ENCODE measurements around the gene HHATL. TPM values are rescaled to one million over a fixed set of nuclear protein-coding genes. Genes with fewer than 3 reads are reported as not detected.
A peak's percentile ranks its signal among the peaks of the same experiment; 100 is the strongest.

Gene HHATL
- total and polyA plus RNA-seq, 9 donors, result 18.1 to 67.7 (median 45.9) TPM

GRCh38 chr3:42672515-42672914 is 30.1 kb downstream of the HHATL start:
- DNase-seq, result no peak
- no peaks in the 10 kb centered on the region for H3K27me3 ChIP-seq (ENCODE audit: control insufficient read depth, insufficient read depth, low read length)
- no peaks in the 10 kb centered on the region for H3K36me3 ChIP-seq (ENCODE audit: control insufficient read depth, insufficient read depth, low read length)
- WGBS (ENCODE audit: insufficient coverage), result 64% methylated on average over 1 of the region's 1 CpG
- peaks cover 14% of the 10 kb centered on the region for H3K4me1 ChIP-seq (ENCODE audit: control insufficient read depth, insufficient read depth, low read length)
- H3K4me3 ChIP-seq (ENCODE audit: low read length), result no peak overlapping the region
- H3K9me3 ChIP-seq (replicated peaks; ENCODE audit: control insufficient read depth, low read depth, low read length), result peaks cover 3% of the 10 kb centered on the region
- H3K27ac ChIP-seq (ENCODE audit: low read length), result no peak overlapping the region

DNA sequence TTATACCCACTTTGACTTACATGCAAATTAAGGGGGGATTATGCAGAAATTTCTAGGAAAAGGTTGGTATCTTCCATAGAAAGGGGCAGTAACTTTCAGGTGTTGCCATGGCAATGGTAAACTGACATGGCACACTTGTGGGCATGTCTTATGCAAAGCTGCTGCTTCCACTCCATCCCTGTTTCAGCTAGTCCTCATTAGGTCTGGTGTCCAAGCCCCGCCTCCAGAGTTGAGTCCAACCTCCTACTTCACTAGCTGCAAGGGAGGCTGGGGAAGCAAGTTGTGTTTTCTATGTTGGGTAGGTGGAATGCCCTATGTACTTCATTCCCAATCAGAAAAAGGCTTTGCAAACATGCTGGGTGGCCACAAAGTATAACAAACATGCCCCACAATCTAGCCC is 31.9 kb downstream of the HHATL start:
- H3K27me3 ChIP-seq (ENCODE audit: control insufficient read depth, insufficient read depth, low read length), result no peaks in the 10 kb centered on the region
- peaks cover 32% of the 10 kb centered on the region for H3K4me1 ChIP-seq (ENCODE audit: control insufficient read depth, insufficient read depth, low read length)
- no peak overlapping the region for H3K27ac ChIP-seq (ENCODE audit: low read length)
- no peak for DNase-seq
- WGBS (ENCODE audit: insufficient coverage), result no CpG with 5 or more reads among the region's 1 CpG
- no peak overlapping the region for H3K4me3 ChIP-seq (ENCODE audit: low read length)
- no peaks in the 10 kb centered on the region for H3K36me3 ChIP-seq (ENCODE audit: control insufficient read depth, insufficient read depth, low read length)
- no peaks in the 10 kb centered on the region for H3K9me3 ChIP-seq (replicated peaks; ENCODE audit: control insufficient read depth, low read depth, low read length)

DNA sequence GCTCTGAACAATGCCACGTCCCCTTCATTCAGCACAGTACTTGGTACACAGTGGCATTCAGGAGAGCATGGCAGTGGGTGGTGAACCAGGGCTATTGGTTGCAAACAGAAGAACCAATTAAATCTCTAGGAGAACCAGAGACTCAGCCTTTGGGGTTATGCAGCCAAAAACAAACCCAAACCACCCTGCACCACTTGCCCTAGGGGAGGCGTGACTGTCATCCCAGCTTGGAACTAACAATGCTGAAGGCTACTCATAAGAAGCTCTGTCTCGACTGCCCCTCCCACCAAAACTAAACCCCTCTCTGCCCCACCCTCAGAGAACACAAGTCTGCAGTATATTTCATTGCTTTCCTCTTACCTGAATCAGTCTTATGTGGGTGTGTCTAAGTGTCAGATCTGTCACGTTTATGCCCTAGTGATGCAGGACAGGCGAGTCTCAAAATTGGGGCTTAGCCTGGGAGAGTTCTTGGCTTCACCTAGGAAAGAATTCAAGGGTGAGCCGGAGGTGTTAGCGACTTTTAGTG is 32.5 kb downstream of the HHATL start:
- Histone ChIP-seq H3K4me3 (ENCODE audit: low read length) (no peak overlapping the region), H3K4me1 (ENCODE audit: control insufficient read depth, insufficient read depth, low read length) (peaks cover 37% of the 10 kb centered on the region), H3K27ac (ENCODE audit: low read length) (no peak overlapping the region), H3K27me3 (ENCODE audit: control insufficient read depth, insufficient read depth, low read length) (no peaks in the 10 kb centered on the region), H3K9me3 (replicated peaks; ENCODE audit: control insufficient read depth, low read depth, low read length) (no peaks in the 10 kb centered on the region), H3K36me3 (ENCODE audit: control insufficient read depth, insufficient read depth, low read length) (no peaks in the 10 kb centered on the region)
- 75% methylated on average over 2 of the region's 7 CpGs for WGBS (ENCODE audit: insufficient coverage)
- DNase-seq, result no peak

- WGBS (ENCODE audit: insufficient coverage), result 73% methylated on average over 4 of the region's 4 CpGs
- DNase-seq, result no peak
- Histone ChIP-seq H3K9me3 (replicated peaks; ENCODE audit: control insufficient read depth, low read depth, low read length) (no peaks in the 10 kb centered on the region), H3K27me3 (ENCODE audit: control insufficient read depth, insufficient read depth, low read length) (no peaks in the 10 kb centered on the region), H3K36me3 (ENCODE audit: control insufficient read depth, insufficient read depth, low read length) (no peaks in the 10 kb centered on the region), H3K4me3 (ENCODE audit: low read length) (no peak overlapping the region), H3K4me1 (ENCODE audit: control insufficient read depth, insufficient read depth, low read length) (peaks cover 37% of the 10 kb centered on the region), H3K27ac (ENCODE audit: low read length) (no peak overlapping the region)
Observed at GRCh38 chr3:42668793-42669217, 33.8 kb downstream of the HHATL start.

GRCh38 chr3:42668413-42668760 is 34.2 kb downstream of the HHATL start:
- H3K36me3 ChIP-seq (ENCODE audit: control insufficient read depth, insufficient read depth, low read length), result no peaks in the 10 kb centered on the region
- H3K4me1 ChIP-seq (ENCODE audit: control insufficient read depth, insufficient read depth, low read length), result peaks cover 37% of the 10 kb centered on the region
- no peak overlapping the region for H3K4me3 ChIP-seq (ENCODE audit: low read length)
- no peak overlapping the region for H3K27ac ChIP-seq (ENCODE audit: low read length)
- no peak for DNase-seq
- WGBS (ENCODE audit: insufficient coverage), result no CpG with 5 or more reads among the region's 2 CpGs
- H3K9me3 ChIP-seq (replicated peaks; ENCODE audit: control insufficient read depth, low read depth, low read length), result no peaks in the 10 kb centered on the region
- H3K27me3 ChIP-seq (ENCODE audit: control insufficient read depth, insufficient read depth, low read length), result no peaks in the 10 kb centered on the region

DNA sequence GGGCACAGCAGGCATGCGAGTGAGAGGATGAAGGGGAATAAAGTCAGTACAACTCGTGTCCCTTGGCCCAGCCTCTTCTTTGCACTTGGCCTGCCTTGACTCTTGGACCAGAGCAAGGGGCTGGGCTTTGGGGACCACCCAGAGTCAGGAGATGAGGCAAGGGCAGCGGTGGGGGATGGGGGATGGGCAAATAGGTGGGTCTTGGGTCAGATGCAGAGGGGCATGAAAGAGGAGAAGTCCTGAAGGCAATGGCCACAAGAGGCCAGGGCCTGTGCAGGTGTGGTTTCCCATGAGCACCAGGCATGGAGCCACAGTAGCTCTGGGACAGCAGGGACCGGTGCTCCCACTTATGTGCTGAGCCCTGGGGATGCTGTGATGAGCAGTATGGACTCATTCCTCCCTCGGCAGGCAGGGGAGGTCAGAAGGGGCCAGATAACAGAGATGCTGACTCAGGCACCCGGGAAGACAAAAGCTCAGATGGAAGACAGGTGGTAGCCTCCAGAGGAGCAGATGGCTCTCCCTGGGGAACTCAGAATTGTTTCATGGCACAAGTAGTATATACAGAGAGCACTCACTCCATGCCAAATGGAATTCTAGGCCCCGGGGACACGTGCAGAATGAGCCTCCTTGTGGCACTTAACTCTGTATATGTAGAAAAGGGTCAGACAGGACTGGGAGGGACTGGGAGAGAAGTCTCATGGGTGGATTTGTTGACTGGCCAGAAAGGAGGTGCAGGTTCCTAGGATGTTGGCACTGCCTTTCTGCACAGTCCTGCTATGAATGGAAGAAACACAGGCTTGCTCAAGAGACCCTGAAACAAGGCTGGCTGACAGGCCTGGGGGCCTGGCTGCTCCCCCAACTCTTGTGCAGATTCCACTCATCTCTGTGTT is 34.8 kb downstream of the HHATL start:
- no peaks in the 10 kb centered on the region for H3K36me3 ChIP-seq (ENCODE audit: control insufficient read depth, insufficient read depth, low read length)
- H3K4me1 ChIP-seq (ENCODE audit: control insufficient read depth, insufficient read depth, low read length), result peaks cover 37% of the 10 kb centered on the region
- WGBS (ENCODE audit: insufficient coverage), result 49% methylated on average over 4 of the region's 8 CpGs
- no peaks in the 10 kb centered on the region for H3K27me3 ChIP-seq (ENCODE audit: control insufficient read depth, insufficient read depth, low read length)
- H3K9me3 ChIP-seq (replicated peaks; ENCODE audit: control insufficient read depth, low read depth, low read length), result no peaks in the 10 kb centered on the region
- peak; percentile 57 for DNase-seq
- H3K4me3 ChIP-seq (ENCODE audit: low read length), result no peak overlapping the region
- no peak overlapping the region for H3K27ac ChIP-seq (ENCODE audit: low read length)

GRCh38 chr3:42667096-42667522 is 35.5 kb downstream of the HHATL start:
- peaks cover 37% of the 10 kb centered on the region for H3K4me1 ChIP-seq (ENCODE audit: control insufficient read depth, insufficient read depth, low read length)
- H3K27ac ChIP-seq (ENCODE audit: low read length), result no peak overlapping the region
- H3K27me3 ChIP-seq (ENCODE audit: control insufficient read depth, insufficient read depth, low read length), result no peaks in the 10 kb centered on the region
- H3K36me3 ChIP-seq (ENCODE audit: control insufficient read depth, insufficient read depth, low read length), result peaks cover 1% of the 10 kb centered on the region
- H3K4me3 ChIP-seq (ENCODE audit: low read length), result no peak overlapping the region
- H3K9me3 ChIP-seq (replicated peaks; ENCODE audit: control insufficient read depth, low read depth, low read length), result no peaks in the 10 kb centered on the region
- DNase-seq, result no peak
- 57% methylated on average over 5 of the region's 7 CpGs for WGBS (ENCODE audit: insufficient coverage)

DNA sequence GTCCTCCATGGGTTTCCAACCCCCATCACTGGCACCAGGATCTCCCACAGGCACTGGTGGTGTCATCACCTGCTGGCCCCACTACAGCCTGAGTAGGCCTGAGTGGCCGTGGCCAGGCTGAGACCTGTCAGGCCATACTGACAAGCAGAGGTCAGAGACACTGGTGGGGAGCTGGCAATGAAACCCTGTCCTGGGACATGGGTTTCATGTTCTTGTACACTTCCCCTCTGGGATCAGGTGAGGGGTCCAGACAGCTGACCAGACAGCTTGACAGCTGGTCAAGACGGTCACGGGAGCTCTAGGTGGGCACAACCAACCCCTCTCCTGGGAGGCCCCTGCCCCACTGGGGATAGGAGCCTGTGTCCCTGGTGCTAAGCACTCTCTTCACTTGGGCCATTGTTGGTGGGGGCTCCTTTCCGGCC is 36.0 kb downstream of the HHATL start:
- no peak for DNase-seq
- Histone ChIP-seq H3K4me3 (ENCODE audit: low read length) (no peak overlapping the region), H3K9me3 (replicated peaks; ENCODE audit: control insufficient read depth, low read depth, low read length) (no peaks in the 10 kb centered on the region), H3K4me1 (ENCODE audit: control insufficient read depth, insufficient read depth, low read length) (peaks cover 38% of the 10 kb centered on the region), H3K27ac (ENCODE audit: low read length) (peak overlapping the region; percentile 6), H3K27me3 (ENCODE audit: control insufficient read depth, insufficient read depth, low read length) (no peaks in the 10 kb centered on the region), H3K36me3 (ENCODE audit: control insufficient read depth, insufficient read depth, low read length) (peaks cover 6% of the 10 kb centered on the region)
- 37% methylated on average over 2 of the region's 4 CpGs for WGBS (ENCODE audit: insufficient coverage)

DNA sequence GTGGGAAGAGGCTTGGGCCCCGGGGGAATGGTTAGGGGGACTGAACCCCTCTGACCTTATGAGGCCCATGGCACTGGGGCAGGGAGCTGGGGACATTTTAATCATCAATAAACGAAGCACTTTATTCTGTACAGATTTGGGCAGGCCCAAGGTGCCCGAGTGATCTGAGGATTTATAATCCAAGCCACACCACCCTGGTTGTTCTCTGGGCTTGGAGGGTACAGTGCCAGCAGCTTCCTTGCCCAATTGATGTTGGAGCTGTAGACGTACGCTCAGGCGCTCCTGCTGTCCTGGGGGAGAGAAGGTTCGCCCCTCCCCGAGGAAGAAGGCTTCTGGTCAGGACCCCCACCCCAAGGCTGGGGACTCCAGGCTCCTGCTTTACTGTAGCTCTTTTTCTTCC is 36.6 kb downstream of the HHATL start:
- Histone ChIP-seq H3K36me3 (ENCODE audit: control insufficient read depth, insufficient read depth, low read length) (peaks cover 12% of the 10 kb centered on the region), H3K27ac (ENCODE audit: low read length) (no peak overlapping the region), H3K4me3 (ENCODE audit: low read length) (no peak overlapping the region), H3K4me1 (ENCODE audit: control insufficient read depth, insufficient read depth, low read length) (peaks cover 40% of the 10 kb centered on the region), H3K27me3 (ENCODE audit: control insufficient read depth, insufficient read depth, low read length) (no peaks in the 10 kb centered on the region), H3K9me3 (replicated peaks; ENCODE audit: control insufficient read depth, low read depth, low read length) (no peaks in the 10 kb centered on the region)
- 74% methylated on average over 6 of the region's 8 CpGs for WGBS (ENCODE audit: insufficient coverage)
- DNase-seq, result no peak

DNA sequence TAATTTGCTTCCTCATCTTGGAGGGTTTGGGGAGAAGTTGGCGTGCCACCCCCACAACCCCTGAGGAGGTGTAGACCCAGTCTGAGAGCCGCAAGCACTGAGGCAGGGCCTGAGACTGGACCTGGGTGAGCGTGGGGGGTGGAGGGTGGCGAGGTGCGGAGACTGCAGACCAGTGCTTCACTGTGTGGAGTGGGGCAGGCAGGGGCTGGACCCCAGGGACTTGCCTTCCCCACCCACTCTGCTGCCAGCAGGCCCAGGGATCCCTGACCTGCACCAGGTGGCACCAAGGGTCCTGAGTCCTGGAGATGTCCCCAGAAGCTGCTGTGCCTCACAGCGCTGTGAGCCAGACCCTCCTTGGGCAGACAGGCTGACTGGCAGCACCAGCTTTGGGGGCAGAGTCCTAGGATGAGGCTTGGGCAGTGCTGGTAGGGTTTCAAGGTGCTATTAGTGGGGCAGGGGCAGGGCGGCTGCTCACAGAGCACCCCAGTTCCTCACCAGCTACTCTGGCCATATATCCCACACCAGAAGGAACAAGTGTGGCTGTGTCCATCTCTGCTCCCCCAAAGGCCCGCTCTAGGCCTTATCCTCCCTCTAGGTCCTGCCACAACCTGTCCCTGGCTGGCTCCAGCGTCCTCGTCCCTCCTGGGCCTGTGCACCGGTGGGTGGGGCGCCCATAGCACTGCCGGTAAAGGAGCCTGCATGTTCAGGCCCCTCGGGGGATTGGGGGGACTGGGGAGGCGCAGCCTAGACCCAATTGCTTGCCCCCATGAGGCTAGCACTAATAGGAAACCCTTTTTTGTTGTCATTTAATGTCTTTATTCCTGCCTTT is 37.3 kb downstream of the HHATL start:
- Histone ChIP-seq H3K4me1 (ENCODE audit: control insufficient read depth, insufficient read depth, low read length) (peaks cover 40% of the 10 kb centered on the region), H3K27me3 (ENCODE audit: control insufficient read depth, insufficient read depth, low read length) (no peaks in the 10 kb centered on the region), H3K27ac (ENCODE audit: low read length) (no peak overlapping the region), H3K36me3 (ENCODE audit: control insufficient read depth, insufficient read depth, low read length) (peaks cover 18% of the 10 kb centered on the region), H3K4me3 (ENCODE audit: low read length) (no peak overlapping the region), H3K9me3 (replicated peaks; ENCODE audit: control insufficient read depth, low read depth, low read length) (no peaks in the 10 kb centered on the region)
- WGBS (ENCODE audit: insufficient coverage), result 74% methylated on average over 7 of the region's 15 CpGs
- DNase-seq, result no peak

All from muscle of leg (tissue), 11 donors.